NCI-H2107 treated with DMSO at 0.1 percent for 48 hours (cell line): ENCODE results near the gene TAC3.
"Not testable (repeated sequence)": the region's sequence is repeated elsewhere in the genome, so short reads cannot be mapped to it uniquely, and the experiment has no call there.

ENCODE experiments used
- DNase-seq: peaks from one replicate; lab custom pipeline; 2025; ENCODE audit not compliant: unreplicated experiment; lab: John Stamatoyannopoulos, UW

TAC3 gene

GRCh38 chr12:57016348-57016747, at the start of gene TAC3:
Gene TAC3 (minus strand): TSS chr12:57016529. CDS start chr12:57015797, 732 bp downstream.
- no peak for DNase-seq

- DNase-seq = no peak
Measured at GRCh38 chr12:57063991-57064685, 47.8 kb upstream of the TAC3 start.

DNA sequence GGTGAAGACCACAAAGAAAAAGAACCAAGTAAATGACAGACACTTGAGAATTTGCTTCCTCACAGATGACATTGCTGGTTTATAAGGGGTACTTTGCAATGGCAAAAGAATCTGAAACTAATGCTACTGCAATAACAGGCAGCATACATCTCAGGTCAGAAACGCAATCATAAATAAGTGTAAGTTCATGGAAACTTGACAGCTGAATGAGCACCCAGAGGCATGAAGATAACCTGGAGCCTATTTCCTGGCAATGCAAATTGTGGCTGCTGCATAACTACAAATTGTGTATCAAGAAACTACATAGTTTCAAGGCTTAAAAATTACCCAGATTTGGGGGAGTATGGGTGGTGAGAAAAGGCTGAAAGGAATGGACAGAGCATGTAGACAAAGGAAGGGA, 42.1 kb upstream of the TAC3 start:
- no peak for DNase-seq

DNA sequence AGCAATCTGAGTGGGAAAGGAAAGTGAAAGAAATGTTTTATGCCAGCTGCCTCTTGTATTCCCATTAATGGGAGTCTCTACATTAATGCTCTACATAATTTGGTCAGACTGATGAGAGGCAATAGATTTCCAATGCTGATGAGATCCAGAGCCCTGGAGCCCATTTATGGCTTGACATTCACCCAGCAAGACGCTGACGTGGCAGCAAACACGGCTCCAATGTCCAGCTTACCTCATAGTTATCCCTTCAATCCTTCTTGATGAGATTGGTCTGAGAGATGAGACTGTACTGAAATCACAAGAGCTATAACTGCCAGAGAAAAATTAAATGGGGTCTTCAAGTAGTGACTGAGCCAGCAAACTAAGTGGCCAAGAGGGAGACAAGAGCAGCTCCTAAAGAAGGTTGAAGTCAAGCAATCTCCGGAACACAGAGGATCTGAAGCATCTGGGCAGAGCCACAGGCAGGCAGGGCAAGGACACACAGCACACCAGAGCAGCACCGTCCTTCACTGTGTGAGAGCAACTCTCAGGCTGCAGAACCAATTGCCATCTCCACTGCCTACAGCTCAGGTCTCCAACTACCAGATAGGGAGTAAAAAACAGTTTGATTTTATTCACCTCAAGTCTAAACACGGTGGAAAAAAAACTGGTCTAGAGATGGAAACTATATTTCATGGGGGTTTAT, 40.9 kb upstream of the TAC3 start:
- DNase-seq = no peak

GRCh38 chr12:57055824-57056223, 39.5 kb upstream of the TAC3 start:
- no peak for DNase-seq

DNA sequence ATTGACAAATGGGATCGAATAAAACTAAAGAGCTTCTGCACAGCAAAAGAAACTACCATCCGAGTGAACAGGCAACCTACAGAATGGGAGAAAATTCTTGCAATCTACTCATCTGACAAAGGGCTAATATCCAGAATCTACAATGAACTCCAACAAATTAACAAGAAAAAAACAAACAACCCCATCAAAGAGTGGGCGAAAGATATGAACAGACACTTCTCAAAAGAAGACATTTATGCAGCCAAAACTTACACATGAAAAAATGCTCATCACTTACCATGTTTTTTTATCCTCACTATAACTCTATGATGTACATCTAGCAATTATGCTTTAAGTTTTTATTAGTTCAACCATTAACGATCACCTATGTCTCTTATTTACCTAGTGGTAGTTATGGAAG, 37.6 kb upstream of the TAC3 start:
- DNase-seq = not testable (repeated sequence)

GRCh38 chr12:57053146-57053545, 36.8 kb upstream of the TAC3 start:
- DNase-seq = not testable (repeated sequence)

DNA sequence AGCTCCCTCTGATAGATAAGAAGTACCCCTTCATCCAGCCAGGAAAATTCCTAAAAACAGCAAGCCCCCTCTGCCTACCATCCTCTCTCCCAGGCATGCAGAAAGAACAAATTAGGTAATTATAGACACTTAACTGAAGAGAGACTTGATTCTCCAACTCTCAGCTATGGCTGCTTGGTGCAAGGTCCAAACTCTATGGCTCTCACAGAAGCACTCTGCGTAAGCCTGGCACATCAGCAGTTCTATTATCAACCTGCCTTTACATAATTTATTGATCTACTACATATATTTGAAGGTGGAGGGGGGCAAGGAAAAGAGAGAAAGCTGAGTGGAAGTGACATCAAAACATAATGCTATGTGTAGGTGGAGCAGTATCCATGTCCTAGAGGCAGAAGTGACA, 34.7 kb upstream of the TAC3 start:
- DNase-seq = no peak

DNA sequence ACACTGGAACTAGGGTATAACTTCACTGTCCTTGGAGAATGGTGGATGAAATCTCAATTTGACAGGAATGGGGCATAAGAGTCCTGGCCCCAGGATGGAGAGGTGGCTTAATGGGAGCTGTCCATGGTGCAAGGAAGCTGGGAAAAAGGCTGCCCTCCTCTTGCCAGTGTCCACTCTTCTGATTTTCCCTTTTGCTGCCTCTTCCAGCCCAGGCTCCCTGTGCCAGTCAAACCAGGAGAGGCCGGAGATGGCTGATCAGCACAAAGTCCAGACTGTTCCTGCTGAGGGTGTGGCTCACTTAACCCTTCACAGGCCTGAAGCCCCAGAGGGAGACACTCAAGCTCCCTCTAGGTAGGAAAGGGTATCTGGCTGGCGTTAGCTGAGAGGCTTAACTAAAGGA, 33.6 kb upstream of the TAC3 start, which contains the start of gene MYO1A:
MYO1A (minus strand) TSS at position 240 of the 400 bp plus-strand sequence. CDS start 1,806 bp downstream, outside the sequence.
- DNase-seq = no peak

- DNase-seq = no peak
Measured at GRCh38 chr12:57049119-57049446, 32.8 kb upstream of the TAC3 start.

- no peak for DNase-seq
Measured at GRCh38 chr12:57048423-57049118, 32.2 kb upstream of the TAC3 start.

DNA sequence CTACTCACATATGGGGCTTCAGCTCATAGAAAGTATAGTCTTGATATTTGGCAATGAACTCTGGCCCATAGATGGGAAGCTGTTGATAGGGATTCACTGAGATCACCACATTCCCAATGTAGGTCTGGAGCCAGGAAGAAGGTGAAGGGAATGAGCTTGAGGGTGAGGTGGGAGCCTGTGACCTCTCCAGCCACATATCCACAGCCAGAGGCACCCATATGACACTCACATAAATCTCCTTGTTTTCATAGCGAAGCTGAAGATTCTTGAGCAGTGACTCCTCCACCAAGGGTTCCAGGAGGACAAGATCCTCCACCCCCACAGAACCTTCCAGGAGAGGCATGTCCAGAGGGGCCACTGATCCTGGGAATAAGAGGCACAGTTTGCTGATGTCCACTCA, 31.7 kb upstream of the TAC3 start:
- DNase-seq = no peak

- DNase-seq = no peak
Measured at GRCh38 chr12:57046947-57047890, 30.9 kb upstream of the TAC3 start.

DNA sequence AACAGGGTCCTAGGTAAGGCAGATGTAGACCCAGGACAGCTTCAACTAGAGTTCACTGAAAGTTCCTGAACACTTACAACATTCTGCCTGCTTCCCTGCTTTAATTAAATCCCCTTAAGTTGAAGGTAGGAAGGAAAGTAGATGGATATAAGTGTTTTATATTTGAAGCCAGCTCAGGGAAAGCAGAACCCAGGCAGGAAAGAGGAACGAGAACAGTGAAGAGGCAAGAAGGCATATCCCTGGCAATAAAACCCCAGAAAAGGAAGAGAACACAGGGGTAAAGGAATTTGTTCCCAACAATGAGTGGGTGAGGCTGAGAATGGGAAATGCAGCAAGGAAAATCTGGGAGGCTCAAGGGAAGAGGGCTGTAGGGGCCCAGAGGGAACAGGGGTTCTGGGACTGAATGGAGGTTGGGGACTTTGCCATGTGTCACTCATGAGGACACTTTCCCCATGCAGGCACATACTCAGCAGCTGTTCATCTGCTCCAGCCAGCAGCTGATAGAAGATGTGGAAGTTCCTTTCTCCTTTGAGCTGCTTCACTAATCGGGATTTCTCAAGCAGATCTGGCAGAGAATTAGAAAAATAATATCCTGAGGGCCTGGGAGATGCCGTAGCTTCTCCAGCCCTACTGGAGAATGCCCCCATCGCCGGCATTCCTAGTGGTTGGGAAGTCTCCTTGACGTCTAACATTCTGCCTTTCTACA, 29.9 kb upstream of the TAC3 start:
- no peak for DNase-seq

- DNase-seq = no peak
Measured at GRCh38 chr12:57044889-57045288, 28.6 kb upstream of the TAC3 start.

GRCh38 chr12:57044468-57044867, 28.1 kb upstream of the TAC3 start:
- no peak for DNase-seq

DNA sequence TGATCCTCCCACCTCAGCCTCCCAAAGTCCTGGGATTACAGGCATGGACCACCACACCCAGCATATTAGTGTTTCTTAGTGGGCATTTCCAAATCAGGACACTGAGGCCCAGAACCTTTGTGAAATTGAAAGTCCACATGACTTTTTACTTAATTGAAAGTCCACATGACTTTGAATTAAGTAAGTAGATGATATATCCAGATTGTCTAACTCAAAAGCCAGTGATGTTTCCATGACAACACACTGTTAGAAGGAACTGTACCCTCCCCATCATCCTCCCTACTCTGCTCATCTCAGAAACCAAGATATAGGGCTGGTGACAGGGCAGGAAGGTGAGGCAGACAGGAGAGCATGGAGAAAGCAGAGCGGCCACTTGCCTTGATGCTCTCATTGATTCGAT, 26.4 kb upstream of the TAC3 start:
- DNase-seq = no peak

DNA sequence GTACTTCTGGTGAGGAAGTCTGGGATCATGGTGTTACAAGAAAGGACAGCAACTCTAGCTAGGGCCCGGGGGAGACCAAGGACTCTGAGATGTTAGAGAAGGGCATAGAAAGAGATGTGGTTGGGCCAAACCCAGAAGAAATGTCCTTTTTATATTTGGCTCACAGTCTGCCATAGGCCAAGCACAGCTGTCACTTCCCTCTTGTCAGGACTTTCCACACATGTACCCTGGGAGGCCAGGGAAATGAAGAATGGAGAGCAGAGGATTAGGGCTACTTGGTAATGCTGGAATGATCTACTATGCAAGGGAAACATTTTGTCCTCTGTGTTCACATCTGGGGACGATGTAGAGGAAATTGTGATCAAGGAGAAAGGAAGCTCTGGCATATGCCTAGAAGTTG, 24.4 kb upstream of the TAC3 start:
- DNase-seq = no peak

DNA sequence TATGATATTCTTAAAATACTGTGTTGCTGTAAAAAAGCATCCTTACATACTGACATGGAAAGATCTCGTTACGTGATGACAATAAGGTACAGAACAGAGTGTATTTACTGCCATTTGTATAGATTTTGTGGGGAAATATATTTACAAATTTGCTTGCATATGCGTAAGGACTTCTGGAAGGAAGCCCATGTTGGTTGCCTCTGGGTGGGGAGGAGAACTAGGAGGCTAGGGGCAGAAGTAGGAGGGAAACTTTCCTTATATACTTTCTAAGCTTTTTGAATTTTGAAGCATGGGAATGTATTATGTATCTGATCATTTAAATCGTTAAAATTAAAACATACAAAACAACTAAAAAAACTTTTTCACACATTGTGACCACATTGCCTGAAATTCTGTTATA, 23.9 kb upstream of the TAC3 start:
- DNase-seq = no peak

DNA sequence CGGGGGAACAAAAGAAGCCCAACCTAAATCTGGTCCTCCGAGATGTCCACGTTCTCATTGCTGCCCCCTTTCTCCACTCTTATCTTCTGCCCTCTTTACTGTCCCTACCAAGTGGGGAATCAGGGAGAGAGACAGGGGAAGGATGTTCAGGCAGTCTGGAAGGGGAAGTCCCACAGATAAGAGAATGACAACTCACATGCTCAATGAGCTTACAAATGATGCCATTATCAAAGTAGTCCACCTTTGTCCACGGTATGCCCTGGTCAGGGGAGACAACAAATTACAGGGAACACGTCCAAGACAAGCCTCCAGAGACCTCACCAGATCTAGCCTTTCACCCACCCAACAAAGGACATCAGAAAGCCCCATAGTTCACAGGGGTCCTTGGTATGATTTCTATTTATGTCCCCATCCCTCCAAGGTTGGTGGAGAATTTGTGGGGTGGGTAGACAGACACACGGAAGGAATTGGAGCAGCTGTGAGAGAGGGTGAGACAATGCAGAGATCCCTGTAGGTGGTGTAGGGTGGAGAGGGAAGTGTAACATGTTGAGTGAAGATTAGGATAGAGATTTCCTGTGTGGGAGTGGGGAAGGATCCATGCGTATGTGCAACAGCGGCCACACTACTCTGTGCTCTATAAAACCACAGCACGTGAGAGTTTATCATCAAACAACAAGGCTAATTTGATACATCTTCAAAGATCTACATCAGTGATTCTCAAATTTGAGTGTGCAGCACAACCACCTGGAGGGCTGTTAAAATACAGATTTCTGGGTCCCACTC, 22.9 kb upstream of the TAC3 start:
- no peak for DNase-seq
